Measurements from ENCODE around the gene FDXR. TPM values are rescaled to one million over a fixed set of nuclear protein-coding genes. Genes with fewer than 3 reads are reported as not detected.

Gene FDXR
- total and polyA plus RNA-seq, 8 donors = 4.3 to 15.1 (median 11.9) TPM

GRCh38 chr17:74842146-74842598, 30.6 kb downstream of the FDXR start:
- Histone ChIP-seq H3K36me3 (no peaks in the 10 kb centered on the region), H3K4me1 (peaks cover 0 to 4% (median 0%) of the 10 kb centered on the region in 3 donors), H3K4me3 (peak overlapping the region in 3 of 4 donors; percentile 12 to 50 (median 32)), H3K27me3 (no peaks in the 10 kb centered on the region), H3K9me3 (no peaks in the 10 kb centered on the region), H3K27ac (no peak overlapping the region)
- WGBS, 2 donors = 19 to 23% methylated on average over 8 of the region's 8 CpGs
- intact Hi-C loops (cut with DNase I) = no loop called here
- peak in 2 of 4 donors; percentile 5 to 6 for ATAC-seq
- DNase-seq = peak in 1 of 6 donors; percentile 26
- no peak for FAIRE-seq
- TF ChIP-seq CTCF (IDR thresholded peaks at IDR 0.05) = no peak

- ATAC-seq (peak in 1 of 4 donors; percentile 31), FAIRE-seq (no peak)
Observed at GRCh38 chr17:74840989-74841666, 31.7 kb downstream of the FDXR start.

GRCh38 chr17:74839990-74840852, 32.6 kb downstream of the FDXR start:
- no peak overlapping the region for H3K4me3 ChIP-seq
- intact Hi-C loops (cut with DNase I) = no loop called here
- no peak for TF ChIP-seq CTCF (IDR thresholded peaks at IDR 0.05)
- 63 to 79% methylated on average over 6 to 7 of the region's 7 CpGs for WGBS, 2 donors
- no peaks in the 10 kb centered on the region for H3K36me3 ChIP-seq
- DNase-seq = peak in 1 of 6 donors; percentile 39
- no peaks in the 10 kb centered on the region for H3K27me3 ChIP-seq
- no peak overlapping the region for H3K27ac ChIP-seq
- FAIRE-seq = no peak
- peaks cover 0 to 4% (median 0%) of the 10 kb centered on the region in 3 donors for H3K4me1 ChIP-seq
- H3K9me3 ChIP-seq = no peaks in the 10 kb centered on the region
- ATAC-seq = no peak

More at GRCh38 chr17:74840989-74841666, 31.7 kb downstream of the FDXR start:
- 71 to 72% methylated on average over 13 of the region's 13 CpGs for WGBS, 2 donors
- Histone ChIP-seq H3K27me3 (no peaks in the 10 kb centered on the region), H3K36me3 (no peaks in the 10 kb centered on the region), H3K4me3 (no peak overlapping the region), H3K27ac (no peak overlapping the region), H3K4me1 (peaks cover 0 to 4% (median 0%) of the 10 kb centered on the region in 3 donors), H3K9me3 (no peaks in the 10 kb centered on the region)
- peak in 1 of 6 donors; percentile 56 for DNase-seq
- no peak for TF ChIP-seq CTCF (IDR thresholded peaks at IDR 0.05)
- intact Hi-C loops (cut with DNase I) = no loop called here

GRCh38 chr17:74838274-74838673, 34.5 kb downstream of the FDXR start:
- TF ChIP-seq CTCF (IDR thresholded peaks at IDR 0.05) = no peak
- WGBS, 2 donors = 87 to 90% methylated on average over 9 of the region's 9 CpGs
- intact Hi-C loops (cut with DNase I) = no loop called here
- H3K9me3 ChIP-seq = no peaks in the 10 kb centered on the region
- no peaks in the 10 kb centered on the region for H3K27me3 ChIP-seq
- ATAC-seq (no peak), DNase-seq (no peak), FAIRE-seq (no peak)
- H3K36me3 ChIP-seq = no peaks in the 10 kb centered on the region
- H3K27ac ChIP-seq = no peak overlapping the region
- no peak overlapping the region for H3K4me3 ChIP-seq
- peaks cover 0 to 4% (median 0%) of the 10 kb centered on the region in 3 donors for H3K4me1 ChIP-seq

Data from pancreas (tissue), 10 donors.